IPS-NIHi11 (cell line): ENCODE data around the gene SLC35F5.
"Not testable (repeated sequence)": the region's sequence is repeated elsewhere in the genome, so short reads cannot be mapped to it uniquely, and the experiment has no call there.

Source experiments
- DNase-seq: peaks from one replicate; pipeline ENCODE4 v3.0.0; 2012; ENCODE audit warnings: mixed read lengths, low spot score

The SLC35F5 gene

DNA sequence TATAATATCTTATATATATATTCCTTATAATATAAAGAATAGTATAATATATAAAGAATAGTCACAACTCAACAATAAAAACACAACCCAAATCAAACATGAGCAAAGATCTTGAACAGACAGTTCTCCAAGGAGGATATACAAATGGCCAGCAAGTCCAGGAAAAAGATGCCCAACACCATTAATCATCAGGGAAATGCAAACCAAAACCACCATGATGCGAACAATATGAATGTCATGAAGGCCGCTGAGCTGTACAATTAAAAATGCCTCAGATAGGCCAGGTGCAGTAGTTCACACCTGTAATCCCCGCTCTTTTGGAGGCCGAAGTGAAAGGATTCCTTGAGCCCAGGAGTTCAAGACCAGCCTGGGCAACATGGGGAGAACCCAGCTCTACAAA, 58.9 kb downstream of the SLC35F5 start:
- DNase-seq = no peak

DNA sequence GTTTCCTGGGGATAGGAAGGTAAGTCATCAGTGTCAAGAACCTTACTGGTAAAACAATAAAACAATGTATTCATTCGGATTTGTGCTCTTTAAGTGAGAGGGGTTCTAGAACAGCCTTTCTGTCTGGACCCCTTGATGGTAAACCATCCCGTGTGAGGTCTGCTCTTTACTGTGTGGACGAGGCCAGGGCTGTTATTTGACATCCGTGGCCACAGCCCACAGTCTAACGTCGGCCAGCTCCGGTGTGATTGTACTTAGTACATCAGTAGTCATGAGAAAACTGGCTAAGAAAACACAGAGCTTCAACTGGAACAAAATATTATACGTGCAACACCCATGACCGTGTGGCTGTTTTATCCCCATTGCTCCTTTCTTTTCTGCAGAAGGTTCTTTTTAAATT, 62.0 kb downstream of the SLC35F5 start:
- DNase-seq = no peak

DNA sequence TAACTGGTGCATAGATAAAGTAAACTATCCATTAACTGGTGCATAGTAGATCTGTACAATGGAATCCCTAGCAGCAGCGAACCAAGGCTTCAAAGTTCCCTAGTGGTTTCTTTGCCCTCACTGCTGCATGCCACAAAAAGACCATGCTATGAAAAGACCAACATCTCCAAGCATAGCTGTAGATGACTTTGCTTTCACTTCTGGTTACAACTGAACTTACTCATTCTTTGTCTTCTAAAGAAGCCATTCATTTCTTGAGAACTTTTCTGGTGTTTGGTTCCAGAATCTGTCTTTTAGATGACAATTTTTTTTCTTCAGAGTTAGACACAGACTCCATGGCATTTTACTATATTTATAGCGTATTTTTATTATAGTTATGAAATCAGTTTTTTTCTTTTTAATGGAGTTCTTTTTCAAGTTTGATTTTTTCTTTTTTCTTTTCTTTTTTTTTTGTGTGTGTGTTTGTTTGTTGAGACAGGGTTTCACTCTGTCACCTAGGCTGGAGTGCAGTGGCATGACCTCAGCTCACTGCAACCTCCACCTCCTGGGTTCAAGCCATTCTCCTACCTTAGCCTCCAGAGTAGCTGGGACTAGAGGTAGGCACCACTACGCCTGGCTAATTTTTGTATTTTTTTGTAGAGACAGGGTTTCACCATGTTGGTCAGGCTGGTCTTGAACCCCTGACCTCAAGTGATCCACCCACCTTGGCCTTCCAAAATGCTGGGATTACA, 63.6 kb downstream of the SLC35F5 start:
- no peak for DNase-seq

DNA sequence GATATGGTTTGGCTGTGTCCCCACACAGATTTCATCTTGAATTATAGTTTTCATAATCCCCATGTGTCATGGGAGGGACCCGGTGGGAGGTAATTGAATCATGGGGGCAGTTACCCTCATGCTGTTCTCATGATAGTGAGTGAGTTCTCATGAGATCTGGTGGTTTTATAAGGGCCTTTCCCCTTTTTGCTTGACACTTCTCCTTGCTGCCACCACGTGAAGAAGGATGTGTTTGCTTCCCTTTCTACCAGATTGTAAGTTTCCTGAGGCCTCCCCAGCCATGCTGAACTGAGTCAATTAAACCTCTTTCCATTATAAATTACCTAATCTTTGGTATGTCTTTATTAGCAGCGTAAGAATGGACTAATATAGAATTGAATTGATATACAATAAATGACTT, 65.6 kb downstream of the SLC35F5 start:
- not testable (repeated sequence) for DNase-seq

DNA sequence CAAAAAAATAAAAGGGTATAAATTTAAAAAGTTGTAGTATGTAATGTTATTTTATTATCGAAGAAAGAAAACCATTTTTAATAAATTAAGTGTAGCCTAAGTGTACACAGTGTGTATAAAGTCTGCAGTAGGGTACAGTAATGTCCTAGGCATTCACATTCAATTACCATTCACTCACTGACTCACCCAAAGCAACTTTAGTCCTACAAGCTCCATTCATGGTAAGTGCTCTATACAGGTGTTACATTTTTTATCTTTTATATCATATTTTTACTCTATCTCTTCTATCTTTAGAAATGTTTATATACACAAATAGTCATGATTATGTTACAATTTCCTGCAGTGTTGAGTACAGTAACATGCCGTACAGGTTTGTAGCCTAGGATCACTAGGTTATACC, 69.9 kb downstream of the SLC35F5 start:
- DNase-seq = no peak

DNA sequence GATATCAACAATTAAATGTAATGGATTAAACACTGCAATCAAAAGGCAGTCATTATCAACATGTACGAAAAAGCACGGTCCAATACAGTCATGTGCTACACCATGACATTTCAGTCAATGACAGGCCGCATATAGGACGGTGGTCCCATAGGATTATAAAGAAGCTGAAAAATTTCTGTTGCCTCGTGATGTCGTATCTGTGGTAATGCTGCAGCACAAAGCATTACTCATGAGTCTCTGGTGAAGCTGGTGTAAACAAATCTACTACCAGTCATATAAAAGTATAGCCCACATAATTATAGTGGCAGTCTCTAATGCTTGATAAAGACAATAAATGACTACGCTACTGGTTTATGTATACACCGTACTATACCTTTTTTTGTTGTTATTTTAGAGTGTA, 71.0 kb downstream of the SLC35F5 start:
- no peak for DNase-seq

DNA sequence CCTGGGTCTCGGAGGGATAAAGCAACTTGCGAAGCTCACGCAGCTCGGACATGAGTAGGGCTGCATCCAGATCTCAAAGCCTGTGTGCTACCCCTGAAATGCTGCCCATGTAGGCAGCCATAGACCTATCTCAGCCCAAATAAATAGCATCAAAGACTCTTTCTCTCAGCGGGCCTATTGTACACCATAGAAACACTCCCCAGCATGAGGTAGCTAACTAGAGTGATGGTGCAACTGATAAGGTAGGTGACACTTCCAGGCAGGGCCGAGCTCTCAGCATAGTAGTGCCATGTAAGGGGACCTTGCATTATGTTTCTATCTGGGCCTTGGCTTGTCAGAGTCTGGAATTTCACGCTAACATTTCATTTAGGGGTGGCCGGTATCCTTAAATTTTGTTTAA, 77.0 kb downstream of the SLC35F5 start:
- DNase-seq = no peak

DNA sequence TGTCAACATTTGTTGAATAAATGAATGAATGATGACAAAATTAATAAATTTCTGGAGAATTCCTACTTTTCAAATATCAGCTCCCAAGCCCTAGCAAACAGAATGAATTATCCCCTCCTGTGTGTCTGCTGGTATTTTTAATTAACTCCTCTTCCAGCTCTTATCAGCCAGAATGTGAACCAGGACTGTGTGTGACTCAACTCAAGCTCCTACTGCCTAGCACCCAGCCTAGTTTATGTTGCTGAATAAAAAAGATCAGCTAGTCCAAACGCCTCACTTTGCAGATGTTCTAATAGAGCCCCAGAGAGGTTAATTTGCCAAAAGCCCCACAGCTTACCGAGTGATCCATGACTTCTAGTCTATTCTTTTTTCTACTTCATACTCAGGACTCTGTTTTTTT, 79.1 kb downstream of the SLC35F5 start:
- DNase-seq = no peak

DNA sequence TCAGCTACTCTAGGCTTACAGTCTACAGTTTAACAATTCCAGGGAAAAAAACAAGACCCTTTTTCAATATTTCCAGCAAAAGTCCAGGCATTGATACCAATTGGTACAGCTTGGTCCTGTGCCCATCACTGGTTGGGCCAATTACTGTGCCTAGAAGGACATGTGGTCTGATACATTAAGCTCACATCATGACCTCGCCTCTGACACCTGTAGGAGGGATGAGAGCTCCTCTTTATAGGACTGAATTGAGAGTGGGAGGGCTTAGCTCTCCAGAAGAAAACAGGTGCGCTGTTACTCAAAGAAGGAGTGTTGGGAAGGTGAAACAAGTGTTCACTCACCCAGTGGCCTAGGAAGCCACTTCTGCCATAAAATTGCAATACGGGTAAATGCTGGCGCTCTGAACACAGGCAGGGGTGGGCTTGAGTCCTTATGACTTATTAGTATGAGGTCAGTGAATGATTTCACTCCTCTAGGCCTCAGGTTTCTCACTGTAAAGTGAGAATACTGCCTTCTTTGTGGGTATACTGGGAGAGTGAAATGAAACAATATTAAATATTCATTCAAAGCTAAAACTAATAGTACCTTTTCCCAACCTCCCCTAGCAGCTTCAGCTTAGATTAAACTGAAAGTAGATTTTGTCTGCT, 79.7 kb downstream of the SLC35F5 start:
- DNase-seq = no peak

DNA sequence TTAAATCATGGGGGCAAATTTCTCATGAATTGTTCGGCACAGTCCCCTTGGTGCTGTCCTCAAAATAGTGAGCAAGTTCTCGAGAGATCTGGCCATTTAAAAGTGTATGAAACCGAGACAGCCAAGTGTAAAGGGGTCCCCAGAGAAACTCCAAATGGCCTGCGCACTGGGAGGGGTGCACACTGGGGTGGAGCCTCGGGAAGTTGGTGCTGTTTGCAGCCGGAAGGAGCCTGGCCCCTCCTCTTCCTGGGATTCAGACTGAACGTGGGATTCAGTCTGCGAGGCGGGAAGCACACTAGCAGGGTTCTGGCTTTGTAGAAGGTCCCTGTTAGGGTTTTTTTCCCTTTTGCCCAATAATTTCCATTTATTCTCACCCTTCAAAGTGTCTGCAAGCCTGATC, 80.6 kb downstream of the SLC35F5 start:
- no peak for DNase-seq

DNA sequence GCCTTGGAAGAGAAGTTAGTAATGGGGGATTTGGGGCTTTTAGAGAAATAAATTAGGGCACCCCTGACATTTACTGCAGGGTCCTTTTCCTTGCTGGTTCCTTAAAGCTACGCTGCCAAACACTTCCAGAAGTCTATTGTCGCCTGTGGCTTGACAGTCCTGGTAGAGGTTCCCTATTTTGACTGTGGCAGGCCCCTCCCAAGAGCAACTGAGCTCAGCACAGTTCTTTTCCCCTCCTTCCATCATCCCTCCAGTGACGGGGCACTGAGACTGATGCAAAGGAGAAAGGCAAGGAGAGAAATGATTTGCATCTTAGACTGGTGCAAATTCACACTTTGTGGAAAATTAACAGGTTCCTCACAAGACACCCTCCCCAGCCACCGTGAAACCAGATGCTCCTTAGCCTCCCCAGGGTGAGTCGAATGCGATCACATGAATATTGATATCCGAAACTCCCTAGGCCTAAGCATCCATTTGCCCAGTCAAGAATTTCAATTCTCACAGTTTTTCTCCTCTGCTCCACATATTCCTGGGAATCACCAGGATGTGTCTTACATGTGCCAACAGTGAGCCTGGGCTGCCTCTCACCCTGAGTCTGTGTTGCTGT, 84.0 kb downstream of the SLC35F5 start:
- DNase-seq = peak; percentile 26

DNA sequence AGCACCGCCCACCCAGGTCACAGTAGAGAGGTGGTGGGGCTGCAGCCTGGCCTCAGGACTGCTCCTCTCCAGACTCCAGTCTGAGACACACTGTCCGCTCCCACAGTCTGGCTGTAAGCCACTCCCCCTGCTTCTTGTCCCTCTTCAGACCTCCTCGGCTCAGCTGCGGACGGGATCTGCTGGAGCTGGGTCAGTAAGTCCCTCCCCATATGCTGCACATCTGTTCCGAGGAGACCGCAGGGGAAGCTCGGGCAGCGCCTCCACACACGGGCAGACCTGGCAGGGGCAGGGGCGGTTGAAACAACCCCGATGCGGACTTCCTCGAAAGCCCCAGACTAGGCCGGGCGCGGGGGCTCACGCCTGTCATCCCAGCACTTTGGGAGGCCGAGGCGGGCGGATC, 87.4 kb downstream of the SLC35F5 start:
- not testable (repeated sequence) for DNase-seq

DNA sequence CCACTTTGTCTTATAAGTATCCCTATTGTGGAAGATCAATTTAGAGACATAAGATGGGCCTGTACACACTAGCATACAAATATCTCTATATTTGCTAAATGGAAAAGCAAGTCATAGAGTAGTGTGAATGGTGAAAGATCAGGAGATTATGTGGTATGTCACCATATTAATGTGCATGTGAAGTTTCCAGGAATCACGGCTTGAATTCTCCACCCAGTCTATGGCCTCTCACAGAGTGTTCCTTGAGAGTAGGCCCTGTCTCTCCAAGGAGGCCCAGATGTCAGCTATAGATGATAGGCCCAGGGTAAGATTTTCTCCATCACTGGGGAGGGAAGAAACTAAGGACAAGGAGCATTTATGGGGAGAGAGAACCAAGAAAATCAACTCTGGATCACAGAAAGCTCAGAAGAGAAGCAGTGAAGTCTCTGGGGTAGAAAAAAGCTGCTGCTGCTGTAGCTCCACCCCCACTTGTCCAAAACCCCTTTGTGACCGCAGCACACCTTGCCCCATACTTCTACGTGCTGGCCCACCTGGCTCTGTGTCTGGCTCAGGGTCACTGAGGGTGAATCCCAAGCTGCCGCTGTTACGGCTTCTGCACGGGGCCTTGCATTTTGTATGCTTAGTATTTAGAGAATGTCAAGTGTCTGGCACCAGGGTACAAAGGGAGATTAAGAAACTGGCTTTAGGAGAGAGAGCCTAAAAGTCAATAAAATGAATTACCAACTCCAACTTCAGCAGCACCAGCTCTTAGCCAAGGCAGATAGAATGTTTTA, 91.5 kb downstream of the SLC35F5 start:
- DNase-seq = not testable (repeated sequence)

DNA sequence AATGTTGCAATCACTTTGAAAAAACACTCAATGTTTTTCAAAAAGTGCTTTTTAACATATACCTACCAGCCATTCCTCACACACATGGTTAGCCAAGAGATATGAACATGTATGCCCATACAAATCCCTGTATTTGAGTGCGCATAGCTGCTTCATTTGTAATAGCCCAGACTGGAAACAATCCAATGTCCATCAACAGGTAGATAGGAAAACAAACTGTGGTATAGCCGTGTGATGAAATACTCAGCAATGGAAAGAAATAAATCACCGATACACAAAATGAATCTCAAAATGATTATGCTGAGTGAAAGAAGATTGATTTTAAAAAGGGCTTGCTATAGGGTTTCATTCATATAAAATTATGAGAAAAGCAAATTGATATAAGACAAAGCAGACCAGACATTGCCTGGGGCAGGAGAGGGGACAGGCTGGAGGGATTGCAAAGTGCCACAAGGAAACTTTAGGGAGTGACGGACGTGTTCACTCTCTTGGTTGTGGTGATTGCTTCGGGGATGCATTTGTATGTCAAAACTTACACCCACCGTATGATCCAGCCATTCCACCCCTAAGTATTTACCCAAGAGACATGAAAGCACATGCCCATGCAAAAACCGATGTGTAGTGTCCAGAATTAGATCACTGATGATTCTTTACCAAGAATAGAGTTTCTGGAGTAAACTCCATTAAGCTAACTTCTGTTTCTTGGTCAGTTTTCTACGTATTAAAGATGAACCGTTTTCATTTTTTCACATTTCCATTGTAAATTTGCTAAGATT, 93.0 kb downstream of the SLC35F5 start:
- not testable (repeated sequence) for DNase-seq
